ENCODE measurements around the gene ZCCHC24. TPM values are rescaled to one million over a fixed set of nuclear protein-coding genes. Genes with fewer than 3 reads are reported as not detected.

Gene ZCCHC24
- total RNA-seq, 1 donor from 2014 or later = 34.7 TPM

DNA sequence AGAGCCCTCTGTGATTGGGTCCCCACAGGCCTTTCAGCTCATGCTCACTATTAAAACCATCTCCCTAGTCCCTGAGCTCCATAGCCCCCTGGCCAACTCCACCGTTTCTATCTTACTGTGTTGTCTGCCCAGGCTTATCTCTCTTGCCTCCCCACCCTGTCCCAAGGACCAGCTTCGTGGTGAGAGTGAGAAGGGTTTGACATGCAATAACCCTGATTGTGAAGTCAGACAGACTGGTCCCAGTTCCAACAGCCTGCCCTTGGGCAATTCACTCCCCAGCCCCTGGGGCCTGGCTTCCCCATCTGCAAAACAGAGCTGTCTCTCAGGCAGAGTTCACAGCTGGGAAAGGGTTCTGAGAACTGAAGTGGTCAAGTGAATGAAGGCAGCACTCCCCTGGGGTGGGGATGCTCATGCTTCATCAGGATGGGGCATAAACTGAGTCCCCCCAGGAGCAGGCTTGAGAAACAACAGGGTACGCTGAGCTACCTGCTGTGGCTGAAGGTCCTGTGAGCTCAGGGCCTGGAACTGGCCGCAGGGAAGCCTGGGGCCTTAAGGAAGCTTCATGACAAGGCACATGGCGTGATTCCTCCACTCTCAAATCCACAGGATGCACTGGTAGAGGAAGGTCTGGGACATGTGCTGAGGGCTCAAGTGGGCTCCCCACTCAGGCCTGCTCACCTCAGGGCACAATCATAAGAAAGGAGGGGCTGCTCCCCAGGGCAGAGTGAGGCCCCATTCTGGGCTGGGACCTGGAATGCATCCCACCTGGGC, 100.0 kb downstream of the ZCCHC24 start:
- no peak for ATAC-seq
- H3K4me1 ChIP-seq = peaks cover 30% of the 10 kb centered on the region
- no peaks in the 10 kb centered on the region for H3K9me3 ChIP-seq
- intact Hi-C loops (cut with DNase I) = no loop called here
- H3K27ac ChIP-seq = no peak overlapping the region
- no peak overlapping the region for H3K4me3 ChIP-seq
- H3K27me3 ChIP-seq (ENCODE audit: low read depth) = no peaks in the 10 kb centered on the region
- H3K36me3 ChIP-seq = peaks cover 17% of the 10 kb centered on the region
- DNase-seq = no peak
- TF ChIP-seq, protein P1, sequence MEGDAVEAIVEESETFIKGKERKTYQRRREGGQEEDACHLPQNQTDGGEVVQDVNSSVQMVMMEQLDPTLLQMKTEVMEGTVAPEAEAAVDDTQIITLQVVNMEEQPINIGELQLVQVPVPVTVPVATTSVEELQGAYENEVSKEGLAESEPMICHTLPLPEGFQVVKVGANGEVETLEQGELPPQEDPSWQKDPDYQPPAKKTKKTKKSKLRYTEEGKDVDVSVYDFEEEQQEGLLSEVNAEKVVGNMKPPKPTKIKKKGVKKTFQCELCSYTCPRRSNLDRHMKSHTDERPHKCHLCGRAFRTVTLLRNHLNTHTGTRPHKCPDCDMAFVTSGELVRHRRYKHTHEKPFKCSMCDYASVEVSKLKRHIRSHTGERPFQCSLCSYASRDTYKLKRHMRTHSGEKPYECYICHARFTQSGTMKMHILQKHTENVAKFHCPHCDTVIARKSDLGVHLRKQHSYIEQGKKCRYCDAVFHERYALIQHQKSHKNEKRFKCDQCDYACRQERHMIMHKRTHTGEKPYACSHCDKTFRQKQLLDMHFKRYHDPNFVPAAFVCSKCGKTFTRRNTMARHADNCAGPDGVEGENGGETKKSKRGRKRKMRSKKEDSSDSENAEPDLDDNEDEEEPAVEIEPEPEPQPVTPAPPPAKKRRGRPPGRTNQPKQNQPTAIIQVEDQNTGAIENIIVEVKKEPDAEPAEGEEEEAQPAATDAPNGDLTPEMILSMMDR (IDR thresholded peaks at IDR 0.05) = no peak

- ATAC-seq (no peak), DNase-seq (no peak)
- Histone ChIP-seq H3K4me1 (peaks cover 28% of the 10 kb centered on the region), H3K36me3 (peaks cover 9% of the 10 kb centered on the region), H3K27ac (no peak overlapping the region), H3K9me3 (no peaks in the 10 kb centered on the region), H3K4me3 (no peak overlapping the region), H3K27me3 (ENCODE audit: low read depth) (no peaks in the 10 kb centered on the region)
- intact Hi-C loops (cut with DNase I) = no loop called here
- TF ChIP-seq, protein P1 (IDR thresholded peaks at IDR 0.05) = no peak
Observed at GRCh38 chr10:79344502-79345195, 100.8 kb downstream of the ZCCHC24 start.

DNA sequence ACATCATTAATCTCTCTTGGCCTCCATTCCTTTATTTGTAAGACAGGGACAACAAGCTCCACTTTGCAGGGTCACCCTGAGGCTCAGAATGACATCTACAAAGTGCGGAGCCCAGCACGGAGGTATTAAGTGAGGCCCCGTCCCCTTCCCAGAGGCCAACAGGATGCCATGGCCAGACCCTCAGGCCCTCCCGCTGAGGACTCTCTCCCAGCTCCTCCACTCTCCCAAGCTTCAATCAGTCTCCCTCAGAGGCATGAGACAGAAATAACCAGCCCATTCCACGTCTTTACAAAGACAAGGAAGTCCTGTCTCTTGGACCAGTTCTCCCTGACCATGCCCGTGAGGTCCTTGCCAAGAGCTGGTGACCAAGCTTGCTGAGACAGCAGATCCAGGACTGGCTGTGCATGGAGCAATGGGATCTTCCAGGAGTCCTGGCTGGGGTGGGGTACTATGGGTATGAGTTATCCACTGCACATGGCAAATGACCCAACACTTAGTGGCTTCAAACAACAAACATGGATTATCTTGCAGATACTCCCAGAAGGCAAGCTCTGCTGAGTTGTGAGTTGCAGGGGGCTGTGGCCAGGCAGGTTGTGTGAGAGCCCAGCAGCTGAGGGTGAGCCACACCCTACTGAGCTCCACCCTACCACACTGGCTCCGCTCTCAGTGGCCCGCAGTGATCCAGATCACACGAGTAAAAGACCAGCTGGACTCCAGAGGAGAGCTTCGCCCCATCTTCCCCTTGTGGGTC, 102.4 kb downstream of the ZCCHC24 start:
- TF ChIP-seq, protein P1 (IDR thresholded peaks at IDR 0.05) = no peak
- no peaks in the 10 kb centered on the region for H3K36me3 ChIP-seq
- H3K27me3 ChIP-seq (ENCODE audit: low read depth) = no peaks in the 10 kb centered on the region
- peaks cover 12% of the 10 kb centered on the region for H3K4me1 ChIP-seq
- no peak for ATAC-seq
- no peak overlapping the region for H3K27ac ChIP-seq
- no peaks in the 10 kb centered on the region for H3K9me3 ChIP-seq
- intact Hi-C loops (cut with DNase I) = no loop called here
- no peak overlapping the region for H3K4me3 ChIP-seq
- no peak for DNase-seq

DNA sequence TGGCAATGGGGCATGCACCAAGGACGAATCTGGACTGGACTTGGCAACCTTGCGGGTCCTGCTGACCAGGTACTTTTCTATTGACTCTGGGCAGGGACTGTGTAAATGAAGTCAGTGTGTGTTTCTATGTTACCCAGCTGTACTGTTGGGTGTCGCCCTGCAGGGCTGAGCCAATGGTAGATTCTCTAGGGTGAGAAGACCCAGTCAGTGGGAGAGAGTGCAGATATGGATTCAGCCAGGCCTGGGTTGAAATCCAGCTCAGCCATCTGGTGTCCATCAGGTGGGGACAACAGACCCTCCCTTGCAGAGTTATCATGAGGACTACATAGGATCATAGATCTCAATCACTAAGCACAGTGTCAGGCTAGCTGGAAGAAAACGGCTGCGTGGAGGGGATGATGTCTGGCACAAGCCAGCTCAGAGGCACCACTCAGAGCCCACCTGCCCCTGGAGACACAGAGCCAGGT, 103.1 kb downstream of the ZCCHC24 start:
- Histone ChIP-seq H3K27ac (no peak overlapping the region), H3K4me3 (no peak overlapping the region), H3K36me3 (no peaks in the 10 kb centered on the region), H3K27me3 (ENCODE audit: low read depth) (no peaks in the 10 kb centered on the region), H3K4me1 (peaks cover 8% of the 10 kb centered on the region), H3K9me3 (no peaks in the 10 kb centered on the region)
- TF ChIP-seq, protein P1 (IDR thresholded peaks at IDR 0.05) = no peak
- DNase-seq (no peak), ATAC-seq (no peak)
- intact Hi-C loops (cut with DNase I) = no loop called here

- no peak overlapping the region for H3K27ac ChIP-seq
- H3K36me3 ChIP-seq = no peaks in the 10 kb centered on the region
- H3K4me1 ChIP-seq = no peaks in the 10 kb centered on the region
- H3K27me3 ChIP-seq (ENCODE audit: low read depth) = no peaks in the 10 kb centered on the region
- no peak for ATAC-seq
- H3K9me3 ChIP-seq = no peaks in the 10 kb centered on the region
- intact Hi-C loops (cut with DNase I) = no loop called here
- TF ChIP-seq, protein P1 (IDR thresholded peaks at IDR 0.05) = no peak
- no peak for DNase-seq
- no peak overlapping the region for H3K4me3 ChIP-seq
Observed at GRCh38 chr10:79340646-79341244, 104.7 kb downstream of the ZCCHC24 start.
